Measurements from ENCODE around the gene DUT. TPM values are rescaled to one million over a fixed set of nuclear protein-coding genes. Genes with fewer than 3 reads are reported as not detected.
A peak's percentile ranks its signal among the peaks of the same experiment; 100 is the strongest.
"Not testable (repeated sequence)": the region's sequence is repeated elsewhere in the genome, so short reads cannot be mapped to it uniquely, and the experiment has no call there.

DUT gene
- total RNA-seq, 4 donors from 2014 or later, result 63.5 to 90.1 (median 75.7) TPM

DNA sequence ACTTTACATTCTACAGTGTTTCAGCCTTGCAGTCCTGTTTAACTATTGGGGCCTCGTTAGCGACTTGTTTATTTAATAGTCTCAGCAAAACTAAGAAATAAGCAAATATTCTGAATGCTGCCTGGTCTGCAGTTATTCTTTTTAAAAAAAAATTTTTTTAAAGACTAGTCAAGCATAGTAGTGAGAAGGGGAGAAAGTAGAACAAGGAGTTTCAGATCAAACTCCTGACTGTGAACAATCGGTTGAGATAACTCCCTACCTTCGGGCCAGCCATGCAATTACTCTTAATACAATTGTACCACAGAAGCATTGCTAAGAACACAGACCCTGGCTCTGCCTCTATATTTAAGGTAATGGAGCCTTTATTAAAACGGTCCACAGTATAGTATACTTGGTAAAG, 5.8 kb upstream of the DUT start:
- intact Hi-C loops (cut with DNase I), result no loop called here
- Histone ChIP-seq H3K4me3 (no peak overlapping the region), H3K27ac (no peak overlapping the region), H3K27me3 (no peaks in the 10 kb centered on the region), H3K36me3 (no peaks in the 10 kb centered on the region), H3K9me3 (no peaks in the 10 kb centered on the region), H3K4me1 (peaks cover 0 to 9% (median 3%) of the 10 kb centered on the region in 3 donors)
- 73 to 81% methylated on average over 5 of the region's 5 CpGs for WGBS, 2 donors
- no peak for DNase-seq
- TF ChIP-seq POLR2A (IDR thresholded peaks at IDR 0.05), result no peak
- TF ChIP-seq, protein P1, sequence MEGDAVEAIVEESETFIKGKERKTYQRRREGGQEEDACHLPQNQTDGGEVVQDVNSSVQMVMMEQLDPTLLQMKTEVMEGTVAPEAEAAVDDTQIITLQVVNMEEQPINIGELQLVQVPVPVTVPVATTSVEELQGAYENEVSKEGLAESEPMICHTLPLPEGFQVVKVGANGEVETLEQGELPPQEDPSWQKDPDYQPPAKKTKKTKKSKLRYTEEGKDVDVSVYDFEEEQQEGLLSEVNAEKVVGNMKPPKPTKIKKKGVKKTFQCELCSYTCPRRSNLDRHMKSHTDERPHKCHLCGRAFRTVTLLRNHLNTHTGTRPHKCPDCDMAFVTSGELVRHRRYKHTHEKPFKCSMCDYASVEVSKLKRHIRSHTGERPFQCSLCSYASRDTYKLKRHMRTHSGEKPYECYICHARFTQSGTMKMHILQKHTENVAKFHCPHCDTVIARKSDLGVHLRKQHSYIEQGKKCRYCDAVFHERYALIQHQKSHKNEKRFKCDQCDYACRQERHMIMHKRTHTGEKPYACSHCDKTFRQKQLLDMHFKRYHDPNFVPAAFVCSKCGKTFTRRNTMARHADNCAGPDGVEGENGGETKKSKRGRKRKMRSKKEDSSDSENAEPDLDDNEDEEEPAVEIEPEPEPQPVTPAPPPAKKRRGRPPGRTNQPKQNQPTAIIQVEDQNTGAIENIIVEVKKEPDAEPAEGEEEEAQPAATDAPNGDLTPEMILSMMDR (IDR thresholded peaks at IDR 0.05), result no peak

DNA sequence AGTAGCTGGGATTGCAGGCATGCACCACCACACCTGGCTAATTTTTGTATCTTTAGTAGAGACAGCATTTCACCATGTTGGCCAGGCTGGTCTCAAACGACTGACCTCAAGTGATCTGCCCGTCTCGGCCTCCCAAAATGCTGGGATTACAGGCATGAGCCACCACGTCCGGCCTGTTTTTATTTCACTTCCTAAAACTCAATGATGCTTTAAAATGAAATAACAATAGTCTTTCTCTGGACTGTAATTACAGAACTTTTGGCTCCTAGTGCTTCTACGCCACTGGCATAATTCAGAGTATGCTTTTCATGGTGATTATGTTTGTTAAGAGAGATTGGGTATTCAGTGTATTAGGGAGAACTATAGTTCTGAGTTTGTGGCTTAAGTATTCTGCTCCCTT, 5.0 kb upstream of the DUT start:
- DNase-seq; H3K27ac ChIP-seq; H3K36me3 ChIP-seq; H3K27me3 ChIP-seq; H3K9me3 ChIP-seq; H3K4me3 ChIP-seq; intact Hi-C loops (cut with DNase I): not testable (repeated sequence)
- H3K4me1 ChIP-seq, result peaks cover 0 to 13% (median 5%) of the 10 kb centered on the region in 3 donors
- 69 to 91% methylated on average over 6 of the region's 6 CpGs for WGBS, 2 donors

DNA sequence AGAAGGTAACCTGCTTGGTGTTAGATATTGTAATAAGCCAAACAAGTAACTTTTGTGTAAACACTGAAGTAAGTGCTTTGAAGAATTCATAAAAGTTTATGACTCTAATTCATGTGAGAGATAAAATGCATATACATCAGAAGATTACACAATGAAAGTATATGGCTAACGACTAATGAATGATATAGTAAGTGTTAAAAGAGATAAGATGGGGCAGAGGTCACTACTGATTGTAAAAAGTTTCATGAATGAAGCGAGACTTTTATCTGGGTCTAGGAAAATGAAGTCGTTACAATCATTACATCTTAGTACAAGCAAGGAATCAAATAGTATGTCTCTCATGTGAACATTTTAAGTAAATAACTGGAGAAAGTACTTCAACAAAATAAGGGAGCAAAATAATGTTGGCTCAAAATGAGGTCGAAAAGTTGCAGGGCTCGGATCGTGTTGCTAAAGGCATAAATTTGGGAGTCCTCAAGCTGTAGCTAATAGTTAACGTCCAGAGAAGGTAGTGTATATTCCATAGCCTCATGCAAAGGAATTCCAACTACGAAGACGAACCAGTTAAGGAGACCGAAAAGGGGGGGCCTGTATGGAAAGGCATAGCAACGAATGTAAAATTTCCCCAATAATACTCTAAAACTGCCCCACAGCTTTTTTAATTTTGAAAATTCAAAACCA, 984 bp upstream of the DUT start:
- Histone ChIP-seq H3K4me3 (peak overlapping the region; percentile 68 to 100 (median 90)), H3K27me3 (no peaks in the 10 kb centered on the region), H3K9me3 (no peaks in the 10 kb centered on the region), H3K4me1 (peaks cover 4 to 31% (median 15%) of the 10 kb centered on the region in 3 donors), H3K36me3 (peaks cover 0 to 12% (median 4%) of the 10 kb centered on the region in 3 donors), H3K27ac (peak overlapping the region; percentile 87 to 98 (median 98))
- TF ChIP-seq POLR2A (IDR thresholded peaks at IDR 0.05), result no peak
- TF ChIP-seq, protein P1 (IDR thresholded peaks at IDR 0.05), result no peak
- 16 to 17% methylated on average over 11 of the region's 11 CpGs for WGBS, 2 donors
- intact Hi-C loops (cut with DNase I), result no loop called here
- DNase-seq, result no peak

DNA sequence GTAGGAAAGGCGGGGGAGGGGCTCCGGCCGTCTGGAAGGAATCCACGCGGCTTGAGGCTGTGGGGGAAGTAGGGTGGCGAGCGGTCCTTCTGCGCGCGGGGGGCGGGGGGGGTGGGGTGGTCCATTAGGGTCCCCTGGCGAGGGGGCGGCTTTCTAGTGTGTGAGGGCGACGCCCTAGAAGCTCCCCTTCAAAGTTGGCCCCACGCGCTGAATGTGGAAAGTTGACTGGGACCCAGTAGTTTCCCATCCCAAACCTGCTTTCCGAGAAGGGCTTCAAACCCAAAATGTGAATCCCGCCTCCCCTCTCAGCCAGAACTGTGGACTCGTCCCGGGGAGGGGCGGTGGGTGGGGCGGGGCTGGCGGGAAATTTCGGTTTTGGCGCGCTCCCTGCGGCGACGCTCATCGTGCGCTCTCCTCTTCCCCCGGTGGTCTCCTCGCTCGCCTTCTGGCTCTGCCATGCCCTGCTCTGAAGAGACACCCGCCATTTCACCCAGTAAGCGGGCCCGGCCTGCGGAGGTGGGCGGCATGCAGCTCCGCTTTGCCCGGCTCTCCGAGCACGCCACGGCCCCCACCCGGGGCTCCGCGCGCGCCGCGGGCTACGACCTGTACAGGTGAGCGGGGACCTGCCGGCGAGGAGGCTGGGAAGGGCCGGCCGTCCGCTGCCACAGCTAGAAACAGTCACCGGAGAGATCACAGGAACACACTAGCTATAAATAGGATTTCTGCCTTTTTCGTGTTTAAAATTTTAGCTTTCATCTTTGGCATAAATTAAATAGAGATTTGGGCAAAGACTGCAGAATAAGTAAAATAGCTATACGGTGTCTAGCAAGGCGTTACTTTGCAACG, 790 bp downstream of the DUT start:
- DNase-seq, result peak; percentile 55
- 0 to 1% methylated on average over 8 to 10 of the region's 64 CpGs for WGBS, 2 donors
- intact Hi-C loops (cut with DNase I), result no loop called here

DNA sequence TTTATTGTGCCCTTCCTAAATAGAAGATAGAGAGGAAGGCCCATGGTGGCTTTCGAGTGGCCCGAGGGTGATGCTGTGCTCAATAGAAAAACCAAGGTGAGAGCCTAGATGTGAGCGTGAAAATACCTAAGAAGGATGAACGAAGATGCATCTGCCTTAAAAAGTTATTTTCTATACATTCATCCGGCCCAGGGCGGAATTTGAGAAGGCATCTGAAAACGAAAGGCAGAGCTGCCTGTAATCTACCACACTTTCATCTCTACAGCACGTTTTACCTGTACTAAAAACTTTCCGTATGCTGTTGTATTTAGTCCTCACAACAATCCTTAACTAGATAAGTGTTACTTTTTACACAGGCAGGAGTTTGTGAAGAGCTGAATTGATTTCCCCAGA, 1.4 kb downstream of the DUT start:
- Histone ChIP-seq H3K36me3 (peaks cover 0 to 33% (median 4%) of the 10 kb centered on the region in 3 donors), H3K27ac (peak overlapping the region in 2 of 4 donors; percentile 87 to 97), H3K9me3 (no peaks in the 10 kb centered on the region), H3K4me1 (peaks cover 4 to 31% (median 15%) of the 10 kb centered on the region in 3 donors), H3K27me3 (no peaks in the 10 kb centered on the region), H3K4me3 (peak overlapping the region; percentile 68 to 100 (median 90))
- intact Hi-C loops (cut with DNase I), result no loop called here
- TF ChIP-seq, protein P1 (IDR thresholded peaks at IDR 0.05), result no peak
- no peak for TF ChIP-seq POLR2A (IDR thresholded peaks at IDR 0.05)
- no peak for DNase-seq
- 19 to 25% methylated on average over 9 of the region's 9 CpGs for WGBS, 2 donors

More for the DNA sequence above, 790 bp downstream of the DUT start:
- H3K36me3 ChIP-seq, result peaks cover 0 to 30% (median 4%) of the 10 kb centered on the region in 3 donors
- no peaks in the 10 kb centered on the region for H3K27me3 ChIP-seq
- peak overlapping the region; percentile 68 to 100 (median 90) for H3K4me3 ChIP-seq
- H3K4me1 ChIP-seq, result peaks cover 4 to 31% (median 15%) of the 10 kb centered on the region in 3 donors
- TF ChIP-seq POLR2A (IDR thresholded peaks at IDR 0.05), result no peak
- TF ChIP-seq, protein P1 (IDR thresholded peaks at IDR 0.05), result no peak
- no peaks in the 10 kb centered on the region for H3K9me3 ChIP-seq
- H3K27ac ChIP-seq, result peak overlapping the region; percentile 87 to 98 (median 98)

All from esophagus squamous epithelium (tissue), 5 donors.